Endodermal cell (in vitro differentiated cells): ENCODE data around the gene BTD. TPM values are rescaled to one million over a fixed set of nuclear protein-coding genes. Genes with fewer than 3 reads are reported as not detected.
A peak's percentile ranks its signal among the peaks of the same experiment; 100 is the strongest.

ENCODE experiments used
- DNase-seq: peaks from one replicate; pipeline ENCODE4 v3.0.0-alpha.2; 2017
- H3K27ac ChIP-seq: 2 replicates; pipeline ENCODE4 v1.5.1; 2013; ENCODE audit warnings: mild to moderate bottlenecking, low read depth, low read length, moderate library complexity
- H3K27me3 ChIP-seq: 2 replicates; pipeline ENCODE4 v1.6.1; 2013; ENCODE audit warnings: mild to moderate bottlenecking, low read length, moderate library complexity; ENCODE audit not compliant: insufficient read depth, control insufficient read depth, poor library complexity, severe bottlenecking
- H3K36me3 ChIP-seq: 2 replicates; pipeline ENCODE4 v1.7.0; 2013; ENCODE audit warnings: mild to moderate bottlenecking, low read length, moderate library complexity; ENCODE audit not compliant: control insufficient read depth, insufficient read depth
- H3K4me1 ChIP-seq: one replicate; pipeline ENCODE4 v1.7.0; 2013; ENCODE audit warnings: low read length; ENCODE audit not compliant: control insufficient read depth, insufficient read depth
- H3K4me3 ChIP-seq: 2 replicates; pipeline ENCODE4 v1.5.1; 2013; ENCODE audit warnings: mild to moderate bottlenecking, low read length, moderate library complexity
- H3K9ac ChIP-seq: 2 replicates; pipeline ENCODE4 v1.6.1; 2013; ENCODE audit warnings: mild to moderate bottlenecking, low read length, moderate library complexity; ENCODE audit not compliant: poor library complexity, severe bottlenecking; ENCODE audit errors: extremely low read depth
- H3K9me3 ChIP-seq: 2 replicates; pipeline ENCODE4 v1.6.1; 2013; ENCODE audit warnings: mild to moderate bottlenecking, low read length, moderate library complexity; ENCODE audit not compliant: control insufficient read depth
- H3K27ac Mint-ChIP-seq: 2 replicates; pipeline ENCODE4 v1.8.0; 2020; ENCODE audit warnings: mixed read lengths
- H3K27me3 Mint-ChIP-seq: 2 replicates; pipeline ENCODE4 v1.8.0; 2021; ENCODE audit warnings: mild to moderate bottlenecking, mixed read lengths; ENCODE audit not compliant: insufficient read depth
- H3K36me3 Mint-ChIP-seq: 2 replicates; pipeline ENCODE4 v1.8.0; 2020; ENCODE audit warnings: low read depth, mixed read lengths
- H3K4me1 Mint-ChIP-seq: 2 replicates; pipeline ENCODE4 v1.8.0; 2020; ENCODE audit warnings: mixed read lengths
- H3K4me3 Mint-ChIP-seq: 2 replicates; pipeline ENCODE4 v1.8.0; 2020; ENCODE audit warnings: mild to moderate bottlenecking, moderate library complexity, mixed read lengths
- H3K9me3 Mint-ChIP-seq: 2 replicates; pipeline ENCODE4 v1.8.0; 2020; ENCODE audit warnings: mild to moderate bottlenecking, mixed read lengths
- CTCF ChIP-seq: fragments of 200-600 bp; sonication (generic); conservative IDR thresholded peaks from 2 replicates; pipeline ENCODE4 v1.5.0; 2021; ENCODE audit warnings: antibody characterized with exemption, mild to moderate bottlenecking
- WGBS, 2 experiments: methylation state at CpG; one replicate each; pipeline versions ENCODE4 v1.1.5 to v1.1.7; 2013; ENCODE audit warnings: missing lambda C conversion rate in 2 of 2, mixed read lengths in 1 of 2; ENCODE audit not compliant: insufficient coverage in 1 of 2, insufficient read length in 1 of 2; 5-methylcytosine and 5-hydroxymethylcytosine counted together
- microRNA-seq: library from miRNA; unstranded; fragments of <30 nt; microRNA quantifications from one replicate; pipeline ENCODE4 v1.2.0, GENCODE V29; 2020; ENCODE audit warnings: borderline microRNAs expressed
- total RNA-seq, 2 donors: library from RNA; stranded (reverse); fragmentation: NEBNext Ultra II Directional in 1 of 2; extraction: Animal tissue kit (Norgen Biotek cat#: 25700) in 1 of 2; gene quantifications; 2 replicates in 1 of 2; 3 replicates in 1 of 2; pipeline ENCODE4 v1.2.1, GENCODE V29; 2021

The BTD gene
- total RNA-seq, 2 donors from 2014 or later = 25.7 to 27.8 TPM

GRCh38 chr3:15694628-15695027 is 93.1 kb downstream of the BTD start:
- no peak for DNase-seq
- Mint-ChIP-seq H3K9me3 (no peaks in the 10 kb centered on the region), H3K4me3 (no peak overlapping the region), H3K4me1 (peaks cover 3% of the 10 kb centered on the region), H3K27me3 (no peaks in the 10 kb centered on the region), H3K27ac (peak overlapping the region; percentile 1), H3K36me3 (peaks cover 27% of the 10 kb centered on the region)
- Histone ChIP-seq H3K9ac (no peak overlapping the region), H3K27ac (peak overlapping the region; percentile 30), H3K27me3 (no peaks in the 10 kb centered on the region), H3K4me3 (no peak overlapping the region), H3K4me1 (no peaks in the 10 kb centered on the region), H3K36me3 (peaks cover 25% of the 10 kb centered on the region), H3K9me3 (no peaks in the 10 kb centered on the region)
- no peak for TF ChIP-seq CTCF
- WGBS, 2 experiments = 86% methylated on average over 1 of the region's 1 CpG; no CpG with 5 or more reads in 1 of the 2 experiments

Small RNA genes within 50 kb of the gene (microRNA-seq; reads per million reads assigned to microRNA genes)
- not detected for gene MIR3134

Other genes with a start within 250 kb of the BTD start
- 10 to 100 TPM; 22.3 to 24.8 TPM for gene METTL6, start 174.2 kb upstream of the BTD start, total RNA-seq
- 10 to 100 TPM; 29.1 to 33.1 TPM for gene EAF1, start 174.1 kb upstream of the BTD start, total RNA-seq
- gene COLQ, start 80.0 kb upstream of the BTD start, total RNA-seq = 1 to 10 TPM; 3.1 to 7.3 TPM
- 10 to 100 TPM; 39.4 to 41.8 TPM for gene HACL1, start 176 bp upstream of the BTD start, total RNA-seq
- gene ANKRD28, start 196.2 kb downstream of the BTD start, total RNA-seq = 10 to 100 TPM; 33.4 to 37.1 TPM